Smooth muscle cell (in vitro differentiated cells): ENCODE results near the gene RFTN1. TPM values are rescaled to one million over a fixed set of nuclear protein-coding genes. Genes with fewer than 3 reads are reported as not detected.

Experiments
- DNase-seq: peaks from one replicate; lab custom pipeline; 2025; ENCODE audit not compliant: unreplicated experiment; lab: John Stamatoyannopoulos, UW
- H2AFZ ChIP-seq: fragments of 200-600 bp; sonication (generic); 2 replicates; pipeline ENCODE4 v1.6.0; 2016; ENCODE audit warnings: antibody characterized with exemption, low read depth, mild to moderate bottlenecking
- H3F3A ChIP-seq: fragments of 200-600 bp; sonication (generic); 2 replicates; pipeline ENCODE4 v1.6.0; 2017; ENCODE audit warnings: antibody characterized with exemption, low read depth
- H3K27ac ChIP-seq: fragments of 200-600 bp; sonication (generic); 2 replicates; pipeline ENCODE4 v1.5.1; 2016; ENCODE audit warnings: low read depth, mild to moderate bottlenecking
- H3K27me3 ChIP-seq: fragments of 200-600 bp; sonication (generic); 2 replicates; pipeline ENCODE4 v1.6.1; 2016; ENCODE audit warnings: low read depth, mild to moderate bottlenecking
- H3K36me3 ChIP-seq: fragments of 200-600 bp; sonication (generic); 2 replicates; pipeline ENCODE4 v1.5.1; 2016; ENCODE audit warnings: low read depth
- H3K4me1 ChIP-seq: fragments of 200-600 bp; sonication (generic); 2 replicates; pipeline ENCODE4 v1.5.1; 2016; ENCODE audit warnings: low read depth
- H3K4me2 ChIP-seq: fragments of 200-600 bp; sonication (generic); 2 replicates; pipeline ENCODE4 v1.6.0; 2016; ENCODE audit warnings: mild to moderate bottlenecking
- H3K4me3 ChIP-seq: fragments of 200-600 bp; sonication (generic); 2 replicates; pipeline ENCODE4 v1.5.1; 2016; ENCODE audit warnings: mild to moderate bottlenecking
- H3K79me2 ChIP-seq: fragments of 200-600 bp; sonication (generic); 2 replicates; pipeline ENCODE4 v1.6.0; 2016; ENCODE audit warnings: low read depth, mild to moderate bottlenecking
- H3K9ac ChIP-seq: fragments of 200-600 bp; sonication (generic); 2 replicates; pipeline ENCODE4 v1.6.0; 2016; ENCODE audit warnings: low read depth
- H3K9me3 ChIP-seq: fragments of 200-600 bp; sonication (generic); replicated peaks from 2 replicates; pipeline ENCODE4 v1.5.1; 2016; ENCODE audit warnings: low read depth
- H4K20me1 ChIP-seq: fragments of 200-600 bp; sonication (generic); 2 replicates; pipeline ENCODE4 v1.6.0; 2016; ENCODE audit warnings: low read depth
- WGBS: methylation state at CpG from one replicate; pipeline ENCODE4 v1.1.7; 2016; ENCODE audit warnings: low lambda C conversion rate; 5-methylcytosine and 5-hydroxymethylcytosine counted together
- polyA plus RNA-seq: library from polyadenylated mRNA; unstranded; fragments of >200 nt; fragmentation: Nextera tagmentation; extraction: Ambion mirVana; gene quantifications from 2 replicates; pipeline ENCODE4 v1.2.1, GENCODE V29; 2016
- total RNA-seq: library from RNA; depleted of rRNA; stranded (reverse); fragments of >200 nt; gene quantifications from 2 replicates; pipeline ENCODE4 v1.2.3, GENCODE V29; 2014
- TF ChIP-seq, protein P1 (sequence below): fragments of 200-600 bp; sonication (generic); IDR thresholded peaks from 2 replicates; pipeline ENCODE4 v1.5.1; 2017; ENCODE audit warnings: borderline replicate concordance, mild to moderate bottlenecking, antibody characterized with exemption; ENCODE audit not compliant: insufficient read depth, poor library complexity, severe bottlenecking

RFTN1 gene
- total and polyA plus RNA-seq, 2 experiments from 2014 or later: 21.7 to 35.6 TPM

GRCh38 chr3:16383864-16384263 lies 129.6 kb downstream of the RFTN1 start:
- Histone ChIP-seq H3F3A (no peaks in the 10 kb centered on the region), H3K9ac (no peak overlapping the region), H3K79me2 (no peaks in the 10 kb centered on the region), H3K4me1 (no peaks in the 10 kb centered on the region), H3K4me3 (no peak overlapping the region), H3K4me2 (no peak overlapping the region), H2AFZ (no peak overlapping the region), H3K9me3 (no peaks in the 10 kb centered on the region), H3K27ac (no peak overlapping the region), H3K36me3 (no peaks in the 10 kb centered on the region), H4K20me1 (peaks cover under 1% of the 10 kb centered on the region), H3K27me3 (no peaks in the 10 kb centered on the region)
- WGBS: 100% methylated on average over 1 of the region's 1 CpG
- DNase-seq: no peak
- TF ChIP-seq, protein P1, sequence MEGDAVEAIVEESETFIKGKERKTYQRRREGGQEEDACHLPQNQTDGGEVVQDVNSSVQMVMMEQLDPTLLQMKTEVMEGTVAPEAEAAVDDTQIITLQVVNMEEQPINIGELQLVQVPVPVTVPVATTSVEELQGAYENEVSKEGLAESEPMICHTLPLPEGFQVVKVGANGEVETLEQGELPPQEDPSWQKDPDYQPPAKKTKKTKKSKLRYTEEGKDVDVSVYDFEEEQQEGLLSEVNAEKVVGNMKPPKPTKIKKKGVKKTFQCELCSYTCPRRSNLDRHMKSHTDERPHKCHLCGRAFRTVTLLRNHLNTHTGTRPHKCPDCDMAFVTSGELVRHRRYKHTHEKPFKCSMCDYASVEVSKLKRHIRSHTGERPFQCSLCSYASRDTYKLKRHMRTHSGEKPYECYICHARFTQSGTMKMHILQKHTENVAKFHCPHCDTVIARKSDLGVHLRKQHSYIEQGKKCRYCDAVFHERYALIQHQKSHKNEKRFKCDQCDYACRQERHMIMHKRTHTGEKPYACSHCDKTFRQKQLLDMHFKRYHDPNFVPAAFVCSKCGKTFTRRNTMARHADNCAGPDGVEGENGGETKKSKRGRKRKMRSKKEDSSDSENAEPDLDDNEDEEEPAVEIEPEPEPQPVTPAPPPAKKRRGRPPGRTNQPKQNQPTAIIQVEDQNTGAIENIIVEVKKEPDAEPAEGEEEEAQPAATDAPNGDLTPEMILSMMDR: no peak

DNA sequence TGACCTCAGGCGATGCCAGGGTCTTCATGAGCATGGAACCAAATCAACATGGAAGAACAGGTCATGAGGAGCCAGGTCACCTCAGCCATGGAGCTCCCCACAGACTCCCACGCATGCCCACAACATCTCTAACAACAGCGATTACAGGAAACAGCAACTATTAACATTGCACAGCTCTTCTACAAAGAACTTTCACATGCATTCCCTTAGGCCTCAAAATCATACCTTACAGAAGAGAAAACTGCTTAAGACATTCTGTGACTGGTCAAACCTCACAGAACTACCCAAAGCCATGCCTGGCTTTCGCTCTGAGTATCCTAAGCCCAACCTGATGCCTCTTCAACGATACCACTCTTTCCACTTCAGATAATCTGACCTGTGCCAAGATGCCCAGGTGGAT lies 130.7 kb downstream of the RFTN1 start:
- Histone ChIP-seq H4K20me1 (no peaks in the 10 kb centered on the region), H3K4me1 (no peaks in the 10 kb centered on the region), H3F3A (no peaks in the 10 kb centered on the region), H2AFZ (no peak overlapping the region), H3K4me2 (no peak overlapping the region), H3K4me3 (no peak overlapping the region), H3K36me3 (no peaks in the 10 kb centered on the region), H3K9me3 (no peaks in the 10 kb centered on the region), H3K27ac (no peak overlapping the region), H3K9ac (no peak overlapping the region), H3K79me2 (no peaks in the 10 kb centered on the region), H3K27me3 (no peaks in the 10 kb centered on the region)
- no peak for DNase-seq
- WGBS: 96% methylated on average over 5 of the region's 5 CpGs
- TF ChIP-seq, protein P1: no peak

DNA sequence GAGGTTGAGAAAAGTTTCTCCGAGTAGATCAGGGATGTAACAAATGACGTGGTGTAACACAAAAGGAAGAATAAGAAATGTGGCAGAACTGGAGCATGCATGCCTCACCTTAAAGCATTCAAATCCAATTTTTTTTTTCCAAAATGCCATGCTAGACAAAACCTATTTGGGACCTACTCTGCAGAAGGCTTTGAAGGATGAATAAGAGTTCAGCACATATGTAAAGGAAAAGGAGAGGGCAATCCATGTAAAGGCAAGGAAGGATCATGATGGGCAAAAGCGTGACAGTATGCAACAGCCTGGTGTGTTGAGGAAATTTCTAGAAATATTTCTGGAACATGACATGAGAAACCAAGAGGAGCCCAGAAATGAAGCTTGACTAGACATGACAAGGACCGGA lies 132.1 kb downstream of the RFTN1 start:
- no peaks in the 10 kb centered on the region for H3F3A ChIP-seq
- WGBS: 82% methylated on average over 4 of the region's 4 CpGs
- no peak overlapping the region for H3K9ac ChIP-seq
- no peak for DNase-seq
- H3K27me3 ChIP-seq: no peaks in the 10 kb centered on the region
- H3K4me3 ChIP-seq: no peak overlapping the region
- H3K27ac ChIP-seq: no peak overlapping the region
- H2AFZ ChIP-seq: no peak overlapping the region
- H3K4me1 ChIP-seq: no peaks in the 10 kb centered on the region
- no peak overlapping the region for H3K4me2 ChIP-seq
- H3K36me3 ChIP-seq: no peaks in the 10 kb centered on the region
- no peaks in the 10 kb centered on the region for H3K9me3 ChIP-seq
- H3K79me2 ChIP-seq: no peaks in the 10 kb centered on the region
- TF ChIP-seq, protein P1: no peak
- no peaks in the 10 kb centered on the region for H4K20me1 ChIP-seq

DNA sequence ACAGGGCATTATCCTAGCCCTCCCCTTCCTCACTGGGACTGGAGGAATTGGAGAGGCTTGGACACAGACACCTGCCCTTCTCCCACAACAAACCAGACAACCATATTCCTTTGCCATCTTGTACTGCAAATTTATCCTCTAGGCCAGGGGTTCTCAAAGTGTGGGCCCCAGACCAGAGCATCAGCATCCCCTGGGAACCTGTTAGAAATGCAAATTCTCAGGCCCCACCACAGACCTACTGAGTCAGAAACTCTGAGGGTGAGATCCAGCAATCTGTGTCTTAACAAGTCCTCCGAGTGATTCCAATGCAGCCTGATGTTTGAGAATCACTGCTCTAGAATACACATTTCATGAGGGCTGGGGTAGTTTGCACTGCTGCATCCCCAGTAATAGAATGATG lies 133.1 kb downstream of the RFTN1 start:
- no peaks in the 10 kb centered on the region for H3K36me3 ChIP-seq
- no peak overlapping the region for H3K9ac ChIP-seq
- no peak overlapping the region for H3K4me3 ChIP-seq
- no peaks in the 10 kb centered on the region for H3K4me1 ChIP-seq
- H3K27me3 ChIP-seq: no peaks in the 10 kb centered on the region
- H4K20me1 ChIP-seq: no peaks in the 10 kb centered on the region
- H3F3A ChIP-seq: no peaks in the 10 kb centered on the region
- no peak overlapping the region for H3K27ac ChIP-seq
- TF ChIP-seq, protein P1: no peak
- H2AFZ ChIP-seq: no peak overlapping the region
- 100% methylated on average over 1 of the region's 1 CpG for WGBS
- no peak for DNase-seq
- no peaks in the 10 kb centered on the region for H3K79me2 ChIP-seq
- no peaks in the 10 kb centered on the region for H3K9me3 ChIP-seq
- no peak overlapping the region for H3K4me2 ChIP-seq
